NT2/D1 (cell line): ENCODE measurements around the gene ZNF48.

Source experiments
- DNase-seq: peaks from one replicate; pipeline ENCODE4 v3.0.0-alpha.2; 2011; ENCODE audit warnings: low read depth, low spot score
- H3K27me3 ChIP-seq: 2 replicates; pipeline ENCODE4 v1.6.0; 2011; ENCODE audit warnings: mild to moderate bottlenecking; ENCODE audit not compliant: insufficient read length, insufficient read depth
- H3K36me3 ChIP-seq: 2 replicates; pipeline ENCODE4 v1.6.1; 2011; ENCODE audit warnings: mild to moderate bottlenecking, low read length, mixed read lengths; ENCODE audit not compliant: insufficient read depth, insufficient read length
- H3K4me1 ChIP-seq: 2 replicates; pipeline ENCODE4 v1.5.1; 2011; ENCODE audit not compliant: insufficient read depth, insufficient read length
- H3K4me3 ChIP-seq: 2 replicates; pipeline ENCODE4 v1.5.1; 2011; ENCODE audit warnings: low read depth; ENCODE audit not compliant: insufficient read length
- H3K9ac ChIP-seq: 2 replicates; pipeline ENCODE4 v1.6.0; 2011; ENCODE audit warnings: low read depth; ENCODE audit not compliant: insufficient read length
- H3K9me3 ChIP-seq: 2 replicates; pipeline ENCODE4 v1.5.1; 2011; ENCODE audit warnings: mild to moderate bottlenecking, low read length; ENCODE audit not compliant: insufficient read depth
- SUZ12 ChIP-seq: IDR thresholded peaks from 2 replicates; pipeline ENCODE4 v1.6.1; 2011; ENCODE audit not compliant: insufficient read length, insufficient read depth; ENCODE audit errors: extremely low read depth
- YY1 ChIP-seq: IDR thresholded peaks from 2 replicates; pipeline ENCODE4 v1.6.1; 2011; ENCODE audit not compliant: insufficient read length, insufficient read depth
- ZNF274 ChIP-seq: IDR thresholded peaks from 2 replicates; pipeline ENCODE4 v1.6.1; 2011; ENCODE audit warnings: mild to moderate bottlenecking, low read depth, low read length

The ZNF48 gene

DNA sequence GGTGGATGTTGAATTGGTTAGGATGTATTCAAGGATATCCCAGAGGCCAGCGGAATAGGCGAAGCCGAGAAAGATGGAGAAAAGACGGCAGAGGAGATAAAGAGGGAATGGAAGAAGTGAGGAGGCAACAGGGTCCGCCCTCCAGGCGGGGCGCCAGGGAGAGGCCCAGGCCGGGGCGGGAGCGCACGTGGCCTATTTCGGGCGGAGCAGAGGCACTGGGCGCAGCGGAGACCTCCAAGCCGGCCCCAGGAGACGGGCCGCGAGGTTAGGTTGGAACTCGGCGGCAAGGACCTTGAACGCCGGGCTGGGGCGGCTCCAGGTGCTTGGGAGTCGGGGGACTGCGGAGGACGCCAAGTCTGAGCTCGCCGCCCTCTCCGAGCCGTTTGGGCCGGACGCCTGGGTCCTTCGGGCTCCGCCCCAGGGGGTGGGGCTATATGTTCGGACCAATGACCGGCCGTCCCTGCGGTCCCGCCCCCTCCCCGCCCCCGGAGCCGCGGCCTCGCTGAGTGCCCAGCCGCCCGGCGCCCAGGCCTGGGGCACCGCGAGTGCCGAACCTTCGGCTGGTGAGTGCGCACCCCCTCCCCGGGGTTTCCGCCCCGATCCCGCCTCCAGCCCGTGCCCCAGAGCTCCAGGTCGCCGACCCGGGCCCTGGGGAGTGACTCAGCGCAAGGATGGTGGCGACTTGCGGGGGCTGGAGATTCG, 12.0 kb downstream of the ZNF48 start, which contains the start of gene ZNF771:
TSS of gene ZNF771 (plus strand) at position 505 of the 702 bp plus-strand sequence. CDS start 448 bp downstream, outside the sequence.
- H3K4me3 ChIP-seq, result peak within 1 kb of the TSS; percentile 86
- H3K4me1 ChIP-seq, result peaks cover 9% of the 10 kb centered on the region
- H3K9me3 ChIP-seq, result no peaks in the 10 kb centered on the region
- H3K27me3 ChIP-seq, result peaks cover 8% of the 10 kb centered on the region
- H3K9ac ChIP-seq, result peak within 1 kb of the TSS; percentile 95
- TF ChIP-seq YY1, result no peak
- TF ChIP-seq ZNF274, result no peak
- TF ChIP-seq SUZ12, result no peak
- H3K36me3 ChIP-seq, result peaks cover 34% of the 10 kb centered on the region
- DNase-seq, result peak; percentile 83

DNA sequence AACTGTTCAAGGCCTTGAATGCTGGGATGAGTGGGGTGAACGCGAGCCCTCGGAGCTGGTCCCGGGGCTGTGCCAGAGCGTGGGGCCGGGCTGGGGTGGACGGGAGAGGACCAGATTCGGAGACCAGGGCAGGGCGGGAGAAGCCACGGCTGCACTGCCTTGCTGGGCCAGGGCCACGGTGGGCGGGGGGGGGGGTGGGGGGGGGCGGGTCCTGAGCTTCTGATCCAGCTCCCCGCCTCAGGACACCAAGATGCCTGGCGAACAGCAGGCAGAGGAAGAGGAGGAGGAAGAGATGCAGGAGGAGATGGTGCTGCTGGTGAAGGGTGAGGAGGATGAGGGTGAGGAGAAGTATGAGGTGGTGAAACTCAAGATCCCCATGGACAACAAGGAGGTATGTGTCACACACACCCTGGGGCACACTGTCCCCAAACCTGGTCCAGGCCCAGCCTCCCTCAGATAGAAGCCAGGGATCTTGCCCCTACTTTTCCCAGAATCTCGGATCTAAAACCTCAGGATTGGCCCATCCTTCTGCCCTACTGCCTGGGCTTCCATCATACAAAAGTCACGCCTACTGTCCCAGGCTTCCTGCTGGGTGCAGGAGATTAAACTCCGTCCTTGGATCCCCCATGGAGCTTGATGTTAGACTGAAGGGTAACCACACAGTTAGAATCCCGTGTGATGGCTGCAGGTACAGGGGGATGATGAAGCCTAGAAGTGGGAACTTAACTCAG, 12.7 kb downstream of the ZNF48 start:
- Histone ChIP-seq H3K4me1 (peaks cover 9% of the 10 kb centered on the region), H3K36me3 (peaks cover 41% of the 10 kb centered on the region), H3K9ac (peak overlapping the region; percentile 95), H3K27me3 (peaks cover 8% of the 10 kb centered on the region), H3K4me3 (peak overlapping the region; percentile 86), H3K9me3 (no peaks in the 10 kb centered on the region)
- TF ChIP-seq SUZ12 (no peak), YY1 (no peak), ZNF274 (no peak)
- no peak for DNase-seq

DNA sequence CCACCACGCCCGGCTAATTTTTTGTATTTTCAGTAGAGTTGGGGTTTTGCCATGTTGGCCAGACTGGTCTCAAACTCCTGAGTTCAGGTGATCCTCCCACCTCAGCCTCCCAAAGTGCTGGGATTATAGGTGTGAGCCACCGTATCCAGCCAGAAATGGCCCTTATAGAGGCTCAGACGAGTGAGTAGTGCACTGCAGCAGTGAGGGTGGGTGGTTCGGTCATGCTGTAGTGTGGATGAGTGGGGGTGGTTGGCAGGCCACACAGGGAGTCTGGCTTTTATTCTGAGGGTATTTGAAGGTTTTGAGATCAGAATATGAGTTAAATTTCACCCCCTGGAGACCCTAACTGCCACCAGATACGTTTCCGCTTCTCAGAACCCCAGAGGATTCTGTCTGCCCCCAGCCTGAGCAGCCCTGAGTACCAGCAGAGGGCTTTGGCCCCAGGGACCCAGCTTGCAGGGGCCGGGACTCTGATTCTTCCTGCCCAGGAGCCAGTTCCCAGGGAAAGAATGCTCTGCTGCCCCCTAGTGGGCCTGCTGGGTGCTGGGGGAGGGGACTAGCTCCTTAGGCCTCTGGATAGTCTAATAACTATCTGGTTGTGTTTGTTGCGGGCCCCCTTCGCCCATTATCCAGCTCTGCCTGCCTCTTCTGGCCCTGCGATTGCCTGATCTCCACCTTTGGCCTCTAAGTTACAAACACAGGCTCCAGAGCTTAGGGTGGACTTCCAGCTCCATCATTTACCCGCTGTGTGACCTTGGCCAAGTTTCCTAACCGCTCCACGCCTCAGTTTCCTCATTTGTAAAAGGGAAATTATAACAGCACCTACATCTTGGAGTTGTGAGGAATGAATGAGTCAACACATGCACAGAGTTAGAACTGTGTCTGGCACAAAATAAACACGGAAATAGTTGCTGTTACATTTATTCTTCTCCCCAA, 14.2 kb downstream of the ZNF48 start:
- Histone ChIP-seq H3K4me1 (peaks cover 9% of the 10 kb centered on the region), H3K27me3 (peaks cover 8% of the 10 kb centered on the region), H3K9me3 (no peaks in the 10 kb centered on the region), H3K4me3 (peak overlapping the region; percentile 2), H3K36me3 (peaks cover 56% of the 10 kb centered on the region), H3K9ac (peak overlapping the region; percentile 32)
- DNase-seq, result peak; percentile 84
- no peak for TF ChIP-seq SUZ12
- no peak for TF ChIP-seq YY1
- TF ChIP-seq ZNF274, result no peak

DNA sequence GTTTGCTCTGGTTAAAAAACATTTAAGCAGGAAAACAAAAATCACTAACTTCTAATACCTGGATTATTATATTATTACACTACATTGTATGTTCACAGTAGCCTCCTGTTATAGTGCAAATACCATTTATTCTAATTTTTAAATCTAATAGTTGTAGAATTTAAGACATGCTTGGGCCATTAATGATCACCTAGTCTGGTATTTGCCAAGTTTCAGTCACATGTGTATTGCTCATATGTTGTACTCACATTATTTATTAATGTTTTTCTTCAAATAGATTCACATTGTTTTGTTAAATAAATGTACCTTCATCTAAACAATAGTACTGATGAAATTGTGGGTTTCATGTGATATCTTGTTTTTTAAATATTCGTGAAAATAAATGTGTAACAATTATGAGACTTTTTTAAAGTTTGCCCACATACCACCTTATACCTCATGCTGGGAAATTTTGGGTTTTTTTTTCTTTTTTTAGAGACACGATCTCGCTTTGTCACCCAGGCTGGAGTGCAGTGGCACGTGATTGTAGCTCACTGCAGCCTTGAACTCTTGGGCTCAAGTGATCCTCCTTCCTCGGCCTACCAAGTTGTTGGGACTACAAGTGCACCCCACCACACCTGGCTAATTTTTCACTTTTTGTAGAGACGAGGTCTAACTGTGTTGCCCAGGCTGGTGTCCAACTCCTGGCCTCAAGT, 18.0 kb downstream of the ZNF48 start:
- TF ChIP-seq ZNF274 (no peak), SUZ12 (no peak), YY1 (no peak)
- H3K4me1 ChIP-seq, result peaks cover 8% of the 10 kb centered on the region
- no peaks in the 10 kb centered on the region for H3K27me3 ChIP-seq
- no peak for DNase-seq
- no peak overlapping the region for H3K4me3 ChIP-seq
- H3K36me3 ChIP-seq, result peaks cover 54% of the 10 kb centered on the region
- H3K9me3 ChIP-seq, result no peaks in the 10 kb centered on the region
- no peak overlapping the region for H3K9ac ChIP-seq

DNA sequence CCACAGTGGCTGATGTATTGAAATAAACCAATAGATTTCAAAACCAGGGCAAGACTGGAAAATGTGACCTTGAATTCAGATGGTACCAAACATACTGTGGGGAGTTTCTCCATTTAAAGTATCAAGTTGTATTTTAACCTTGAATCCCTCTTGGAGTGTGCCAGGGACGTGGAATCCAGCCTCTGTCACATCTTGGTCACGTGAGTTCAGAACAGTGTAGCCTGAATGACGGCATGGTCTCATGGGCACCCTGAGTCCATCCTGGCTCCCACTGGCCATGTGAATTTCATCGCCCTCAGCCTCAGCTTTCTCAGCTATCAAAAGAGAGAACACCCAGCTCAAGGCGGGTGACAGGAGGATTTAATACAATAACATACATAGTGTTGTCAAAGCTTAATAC, 18.9 kb downstream of the ZNF48 start:
- peaks cover 6% of the 10 kb centered on the region for H3K4me1 ChIP-seq
- TF ChIP-seq SUZ12, result no peak
- TF ChIP-seq YY1, result no peak
- no peak for TF ChIP-seq ZNF274
- H3K27me3 ChIP-seq, result no peaks in the 10 kb centered on the region
- no peak overlapping the region for H3K9ac ChIP-seq
- no peak for DNase-seq
- no peak overlapping the region for H3K4me3 ChIP-seq
- peaks cover 47% of the 10 kb centered on the region for H3K36me3 ChIP-seq
- H3K9me3 ChIP-seq, result no peaks in the 10 kb centered on the region

DNA sequence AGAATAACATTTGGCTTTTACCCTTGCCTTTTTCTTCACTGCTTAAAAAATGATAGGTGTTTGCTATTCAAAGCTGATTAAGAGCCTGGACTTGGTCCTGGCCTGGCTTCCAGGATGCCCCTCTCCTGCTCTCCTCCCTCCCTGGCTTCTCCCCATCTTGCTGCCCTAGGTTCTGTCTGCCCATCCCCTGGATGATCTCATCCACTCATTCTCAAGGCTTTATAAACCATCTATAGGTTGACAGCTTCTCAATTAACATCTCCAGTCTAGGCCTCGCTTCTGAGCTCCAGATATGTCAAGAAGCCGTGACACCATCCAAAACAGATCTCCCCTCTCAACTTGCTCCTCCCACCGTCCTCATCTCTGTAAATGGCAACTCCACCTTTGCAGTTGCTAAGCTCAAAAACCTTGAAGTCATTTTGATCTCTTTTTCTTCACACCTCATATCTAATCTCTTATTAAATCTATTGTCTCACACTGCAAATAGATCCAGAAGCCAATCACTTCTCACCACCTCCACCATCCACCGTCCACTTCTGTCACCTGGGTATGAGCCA, 20.9 kb downstream of the ZNF48 start:
- TF ChIP-seq YY1 (no peak), SUZ12 (no peak), ZNF274 (no peak)
- peaks cover 2% of the 10 kb centered on the region for H3K4me1 ChIP-seq
- peaks cover 51% of the 10 kb centered on the region for H3K36me3 ChIP-seq
- H3K9ac ChIP-seq, result no peak overlapping the region
- H3K9me3 ChIP-seq, result no peaks in the 10 kb centered on the region
- DNase-seq, result no peak
- no peaks in the 10 kb centered on the region for H3K27me3 ChIP-seq
- no peak overlapping the region for H3K4me3 ChIP-seq
